ENCODE measurements around the gene CTXND1.
A peak's percentile ranks its signal among the peaks of the same experiment; 100 is the strongest.

CTXND1 gene

DNA sequence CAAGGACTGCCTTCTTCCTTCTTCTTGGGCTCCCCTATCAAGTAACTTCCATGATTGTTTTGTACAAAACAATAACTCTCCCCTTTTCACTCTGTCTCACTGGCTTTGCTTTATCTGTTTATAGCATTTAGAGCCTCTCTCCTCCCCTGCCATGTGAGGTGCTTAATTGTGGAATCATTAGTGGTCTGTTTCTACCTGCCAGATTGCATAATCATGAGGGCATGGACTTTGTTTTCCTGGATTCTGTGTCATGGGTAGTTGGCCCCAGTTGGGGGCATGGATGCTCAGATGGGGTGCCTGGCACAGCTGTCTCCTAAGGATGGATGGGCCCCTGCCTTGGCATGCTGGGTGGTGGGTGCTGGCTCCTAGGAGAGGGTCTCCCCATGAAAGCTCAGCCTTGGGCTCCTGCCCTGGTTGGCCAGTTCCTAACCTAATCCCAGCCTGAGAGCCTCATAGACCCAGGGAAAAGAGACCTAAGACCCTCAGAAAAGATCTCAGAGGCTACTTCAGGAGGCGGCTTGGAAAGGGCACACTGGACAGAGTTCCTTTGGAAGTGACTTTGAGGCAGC is 8.0 kb upstream of the CTXND1 start:
- no peak for DNase-seq

DNA sequence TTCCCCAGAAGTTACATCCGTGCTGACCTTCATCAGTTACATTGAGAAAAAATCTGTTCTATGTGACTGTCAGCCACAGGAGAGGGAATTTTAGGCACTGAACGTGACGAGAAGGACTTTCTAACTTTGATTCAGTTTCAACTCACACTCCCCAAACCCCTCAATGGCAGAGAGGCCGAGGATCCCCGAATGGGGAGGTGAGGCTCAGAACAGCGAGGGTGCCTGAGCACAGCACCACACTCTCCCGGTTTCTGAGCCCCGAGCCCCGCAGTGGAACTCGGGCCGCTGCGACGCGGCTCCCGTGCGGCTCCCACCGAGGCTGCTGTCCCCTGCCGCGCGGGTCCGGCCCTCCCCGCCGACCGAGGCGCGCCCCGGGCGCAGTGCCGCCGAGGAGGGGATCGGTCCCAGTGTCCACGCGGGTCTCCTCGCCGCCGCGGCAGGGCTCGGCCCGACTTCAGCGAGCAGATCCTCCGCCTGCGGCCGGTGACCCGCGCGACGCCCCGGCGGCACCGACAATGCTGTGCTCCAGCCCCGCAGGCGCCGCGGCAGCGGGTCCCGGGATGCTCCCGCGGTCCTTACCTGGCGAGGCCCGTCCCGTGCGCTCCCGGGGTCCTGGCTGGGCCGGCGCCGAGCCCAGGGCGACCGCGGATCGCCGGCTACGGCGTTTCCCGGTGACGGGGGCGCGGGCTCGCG is 439 bp downstream of the CTXND1 start:
- DNase-seq = peak in 1 of 56 donors; percentile 25

DNA sequence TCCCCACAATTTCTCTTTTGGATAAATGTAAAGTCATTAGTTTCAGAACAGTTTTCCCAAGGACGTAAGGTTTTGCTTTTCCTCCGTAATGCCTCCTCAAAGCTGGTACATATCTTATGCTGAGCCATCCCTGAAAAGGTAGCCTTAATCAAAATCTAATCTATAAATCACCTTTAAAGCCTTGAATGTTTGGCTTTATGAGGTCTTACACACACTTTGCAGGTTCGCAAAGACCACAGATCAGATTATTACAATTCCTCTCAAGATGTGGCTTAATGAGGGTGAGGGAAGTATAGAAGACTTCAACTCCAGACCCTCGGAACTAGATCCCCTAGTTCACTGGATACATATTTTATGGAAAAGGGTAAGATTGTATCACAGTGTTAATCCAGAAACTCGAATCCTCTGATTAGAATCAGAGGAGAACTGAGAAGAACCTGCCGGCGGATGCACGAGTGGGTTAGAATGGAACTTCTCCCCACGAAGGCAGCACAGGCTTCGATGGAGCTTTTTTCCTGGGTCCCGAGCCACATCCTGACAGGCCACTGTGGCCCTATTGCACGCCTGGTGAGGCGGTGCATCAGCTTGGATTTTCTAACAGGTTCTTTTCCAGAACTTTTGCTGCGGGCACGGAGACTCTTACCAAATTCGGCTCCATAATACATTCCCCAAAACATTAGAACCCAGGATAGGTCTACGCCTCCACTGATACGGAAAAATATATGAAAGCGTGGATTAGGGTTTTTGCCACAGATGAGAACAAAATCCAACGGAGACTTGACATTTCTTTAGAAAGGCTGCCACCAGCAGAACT is 1.2 kb downstream of the CTXND1 start:
- peak in 2 of 56 donors; percentile 18 to 21 for DNase-seq

DNA sequence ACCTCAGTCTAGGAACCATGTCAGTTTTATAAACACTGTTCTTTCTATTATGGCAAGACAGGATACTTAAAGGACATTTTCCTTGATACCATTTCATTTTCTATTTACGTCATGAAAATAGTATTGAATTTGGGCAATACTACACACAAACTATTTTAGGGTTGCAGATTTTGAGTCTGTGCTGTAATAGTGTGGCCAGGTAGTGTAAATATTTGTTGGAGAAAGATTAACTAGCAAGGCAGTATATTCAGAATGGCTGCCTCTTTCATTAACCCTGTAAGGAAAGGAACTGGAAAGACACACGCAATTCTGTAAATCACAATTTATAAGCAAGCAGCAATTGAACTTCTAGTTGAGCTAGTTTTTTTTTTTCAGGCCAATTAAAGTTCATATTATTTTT is 2.0 kb downstream of the CTXND1 start:
- no peak for DNase-seq

DNA sequence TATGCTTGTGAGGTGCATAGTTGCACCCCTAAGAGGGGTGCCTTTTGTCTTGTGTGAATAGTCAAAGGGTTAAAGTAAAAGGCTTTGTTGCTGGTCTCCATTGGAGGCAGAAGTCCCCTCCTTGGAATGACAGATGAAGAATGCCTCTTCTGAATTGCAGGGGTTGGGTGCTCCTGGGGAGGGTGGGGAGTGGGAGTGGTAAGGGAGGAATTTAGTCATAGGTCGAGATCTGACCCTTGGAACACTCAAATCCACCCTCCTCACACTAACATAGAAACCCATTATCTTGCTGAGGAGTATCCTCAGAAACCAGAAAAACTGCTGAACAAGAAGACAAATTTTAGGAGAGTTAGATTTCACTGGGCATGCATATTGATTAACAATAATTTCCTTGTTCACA is 4.7 kb downstream of the CTXND1 start:
- no peak for DNase-seq

GRCh38 chr15:80246425-80246894 is 5.6 kb downstream of the CTXND1 start:
- DNase-seq = peak in 20 of 56 donors; percentile 6 to 56 (median 27)

GRCh38 chr15:80242802-80243201 is 9.2 kb downstream of the CTXND1 start:
- peak in 12 of 56 donors; percentile 9 to 48 (median 32) for DNase-seq

DNA sequence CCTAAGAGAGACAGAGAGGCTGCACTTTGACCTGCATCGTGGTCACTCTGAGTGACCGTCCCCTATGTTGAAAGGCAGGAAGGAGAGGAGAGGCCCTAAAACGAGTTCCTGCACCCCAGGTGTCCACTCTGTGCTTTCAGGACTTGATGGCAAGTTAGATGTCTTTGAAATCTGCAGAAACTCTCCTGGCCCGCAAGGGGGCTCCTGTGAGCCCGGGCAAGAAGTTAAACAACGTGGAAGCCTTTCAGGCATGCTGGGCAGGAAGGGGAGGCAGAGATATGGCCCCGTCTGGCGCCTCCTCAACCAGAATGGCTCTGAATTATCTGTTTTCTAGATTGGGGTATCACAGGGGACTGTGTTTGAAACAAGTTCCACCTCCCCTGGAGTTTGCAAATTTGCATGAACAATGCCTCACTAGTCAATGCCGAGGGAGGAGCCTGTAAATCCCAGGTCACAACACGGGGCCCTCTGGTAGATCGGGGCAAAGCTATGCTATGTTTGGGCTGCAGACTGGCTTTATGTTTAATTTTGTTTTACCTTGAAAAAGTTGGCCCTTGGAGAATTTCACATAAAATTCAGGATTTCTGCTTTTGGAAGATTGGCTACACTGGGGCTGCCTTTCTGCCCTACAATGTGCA is 9.8 kb downstream of the CTXND1 start:
- peak in 1 of 56 donors; percentile 19 for DNase-seq

GRCh38 chr15:80241508-80241907 is 10.5 kb downstream of the CTXND1 start:
- no peak for DNase-seq

DNA sequence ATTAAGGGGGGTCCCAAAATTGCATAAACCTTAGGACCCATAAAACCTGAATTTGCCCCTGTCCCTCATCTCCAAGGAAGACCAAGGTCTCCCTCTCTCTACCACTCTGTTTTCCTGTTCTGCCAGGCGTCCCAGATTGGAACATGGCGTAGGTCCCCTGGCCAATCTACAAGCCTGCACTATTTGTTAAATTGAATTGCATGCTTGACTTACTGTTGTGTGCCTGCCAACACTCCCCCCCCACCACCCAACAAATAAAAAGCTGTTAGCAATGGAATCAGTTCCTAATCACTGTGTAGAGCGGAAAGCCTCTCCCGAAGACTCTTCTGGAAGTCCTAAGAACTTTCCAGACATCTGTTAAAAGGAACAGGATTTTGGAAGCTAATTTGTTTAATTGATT is 11.7 kb downstream of the CTXND1 start:
- DNase-seq = peak in 14 of 56 donors; percentile 14 to 65 (median 34)

GRCh38 chr15:80234883-80235282 is 17.1 kb downstream of the CTXND1 start:
- no peak for DNase-seq

DNA sequence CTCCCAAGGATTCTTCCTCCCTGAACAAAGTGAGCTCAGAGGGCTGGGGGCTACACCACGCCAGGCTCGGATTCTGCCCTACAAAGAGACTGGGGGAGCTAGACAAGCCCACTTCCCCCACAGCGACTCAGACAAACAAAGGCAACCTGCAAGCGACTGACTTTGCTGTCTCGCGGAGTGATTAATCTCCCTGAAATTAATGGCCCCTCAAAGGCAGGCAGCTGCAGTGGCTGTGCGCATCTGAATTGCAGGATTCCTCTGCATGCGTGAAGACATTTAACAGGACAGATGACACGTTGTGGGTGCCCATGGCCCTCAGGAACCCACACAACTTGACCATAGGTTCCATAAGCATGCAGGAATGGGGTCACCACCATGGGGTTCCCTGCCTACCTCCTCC is 18.4 kb downstream of the CTXND1 start:
- no peak for DNase-seq

- no peak for DNase-seq
Observed at GRCh38 chr15:80231371-80231770, 20.6 kb downstream of the CTXND1 start.

GRCh38 chr15:80228959-80229610 is 22.9 kb downstream of the CTXND1 start:
- no peak for DNase-seq

GRCh38 chr15:80219955-80220354 is 32.1 kb downstream of the CTXND1 start:
- DNase-seq = no peak

DNA sequence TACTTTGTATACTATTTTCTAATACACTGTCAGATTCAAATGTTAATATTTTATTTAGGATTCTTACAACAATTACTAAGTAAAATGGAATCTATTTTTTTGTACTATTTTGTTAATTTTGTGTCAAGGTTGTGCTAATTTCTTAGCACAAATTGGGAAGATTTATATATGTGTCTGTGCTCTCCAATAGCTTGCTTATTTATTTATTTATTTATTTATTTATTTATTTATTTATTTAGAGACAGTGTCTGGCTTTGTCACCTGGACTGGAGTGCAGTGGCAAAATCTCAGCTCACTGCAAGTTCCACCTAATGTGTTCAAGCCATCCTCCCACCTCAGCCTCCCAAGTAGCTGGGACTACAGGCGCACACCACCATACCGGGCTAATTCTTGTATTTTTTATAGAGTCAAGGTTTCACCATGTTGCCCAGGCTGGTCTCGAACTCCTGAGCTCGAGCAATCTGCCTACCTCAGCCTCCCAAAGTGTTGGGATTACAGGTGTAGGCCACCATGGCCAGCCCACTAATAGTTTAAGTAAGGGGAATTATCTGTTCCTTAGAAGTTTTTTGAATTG is 34.6 kb downstream of the CTXND1 start:
- DNase-seq = no peak

GRCh38 chr15:80216911-80217310 is 35.1 kb downstream of the CTXND1 start:
- DNase-seq = no peak

DNA sequence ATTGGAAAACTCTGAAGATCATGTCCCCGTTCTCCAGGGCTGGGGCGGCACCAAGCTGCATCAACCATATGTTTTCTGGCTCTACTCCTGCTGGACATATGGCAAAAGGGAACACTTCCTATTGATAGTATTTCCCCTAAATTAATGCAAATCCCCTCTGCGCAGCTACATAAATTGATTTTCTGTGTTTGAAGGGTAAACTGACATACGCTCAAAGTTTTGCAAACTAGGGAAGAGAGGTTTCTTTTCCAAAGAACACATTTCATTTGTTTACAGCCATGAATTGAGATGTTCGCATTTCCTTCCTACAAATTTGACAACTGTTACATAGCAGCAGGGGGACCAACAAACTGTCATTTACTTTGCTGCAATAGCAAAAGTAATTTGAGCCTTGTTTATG is 35.9 kb downstream of the CTXND1 start:
- DNase-seq = no peak

DNA sequence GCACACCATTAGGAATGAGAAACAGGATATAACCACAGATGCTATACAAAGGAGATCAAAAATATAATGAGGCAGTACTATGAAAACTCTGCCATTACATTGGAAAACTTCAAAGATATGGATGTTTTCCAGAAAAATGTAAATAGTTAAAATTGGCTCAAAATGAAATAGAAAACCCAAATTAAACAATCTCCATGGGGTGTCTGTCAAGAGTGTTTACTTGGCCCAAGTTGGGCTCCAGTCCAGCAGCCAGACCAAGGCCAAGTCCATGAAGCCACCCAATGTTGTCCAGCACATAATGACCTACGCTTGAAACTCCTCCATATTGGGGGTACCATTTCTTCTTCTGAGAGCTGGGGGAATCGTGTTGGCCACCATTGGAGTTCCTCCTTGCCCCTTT is 37.1 kb downstream of the CTXND1 start:
- no peak for DNase-seq

DNA sequence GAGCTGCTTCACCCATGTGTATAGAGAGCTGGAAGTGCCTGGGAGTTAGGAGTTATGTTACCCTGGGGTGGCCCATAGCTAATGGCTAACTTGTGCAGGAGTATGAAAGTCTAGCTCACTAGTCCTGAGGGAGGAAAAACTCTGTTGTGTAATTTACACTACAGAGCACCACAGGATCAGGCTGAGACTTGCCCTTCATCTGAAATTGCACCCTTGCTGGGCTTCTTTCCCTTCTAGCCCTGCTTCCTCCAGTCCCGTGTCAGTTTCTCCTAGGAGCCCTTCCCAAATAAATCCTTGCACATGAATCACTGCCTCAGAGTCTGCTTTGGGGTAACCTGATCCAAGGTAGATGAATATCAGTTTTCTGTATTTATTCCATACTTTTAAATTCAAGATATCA is 40.0 kb downstream of the CTXND1 start:
- no peak for DNase-seq
